ENCODE measurements around the gene LARP1.
"Not testable (repeated sequence)": the region's sequence is repeated elsewhere in the genome, so short reads cannot be mapped to it uniquely, and the experiment has no call there.

Gene LARP1

GRCh38 chr5:154735362-154735761, 19.8 kb upstream of the LARP1 start:
- DNase-seq (ENCODE audit: low read depth), result not testable (repeated sequence)

- DNase-seq (ENCODE audit: low read depth), result not testable (repeated sequence)
These were observed 18.8 kb upstream of the LARP1 start for GRCh38 chr5:154736372-154736771.

- no peak for DNase-seq (ENCODE audit: low read depth)
These were observed 17.4 kb upstream of the LARP1 start for GRCh38 chr5:154737667-154738320.

DNA sequence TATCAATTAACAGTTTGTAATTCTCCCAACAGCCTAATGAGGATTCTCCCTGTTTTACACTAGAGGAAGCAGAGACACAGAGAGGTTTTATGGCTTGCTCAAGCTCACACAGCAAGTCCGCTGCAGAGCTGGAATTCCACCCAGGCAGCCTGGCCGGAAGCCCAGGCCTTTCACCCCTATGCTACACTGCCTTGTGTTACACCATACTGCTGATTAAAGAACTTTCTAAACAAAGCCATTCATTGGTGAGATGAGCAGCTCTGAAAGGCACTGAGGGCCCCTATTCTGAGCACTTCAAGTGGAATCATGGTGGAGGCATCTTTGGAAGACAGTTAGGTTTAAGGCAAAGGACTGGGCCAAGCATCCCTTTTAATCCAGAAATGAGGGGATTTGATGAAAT, 14.7 kb upstream of the LARP1 start:
- DNase-seq (ENCODE audit: low read depth), result no peak

GRCh38 chr5:154740957-154741356, 14.2 kb upstream of the LARP1 start:
- no peak for DNase-seq (ENCODE audit: low read depth)

DNA sequence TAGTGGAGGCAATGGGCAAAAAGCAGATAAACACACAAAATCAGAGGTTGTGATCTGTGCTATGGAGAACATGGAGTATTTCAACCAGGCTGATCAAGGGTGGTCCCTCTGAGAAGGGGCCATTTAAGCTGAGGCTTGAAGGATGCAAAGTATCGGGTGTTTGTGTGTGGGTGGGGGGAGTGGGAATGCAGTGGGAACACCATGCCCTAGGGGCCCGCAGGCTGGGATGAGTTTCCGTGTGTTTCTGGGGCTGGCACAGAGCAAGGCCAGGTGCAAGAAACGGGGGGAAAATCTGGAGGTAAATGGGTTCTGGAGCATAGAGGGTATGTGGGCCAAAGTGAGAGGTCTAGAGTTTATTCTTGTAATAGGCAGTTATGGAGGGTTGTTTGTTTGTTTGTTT, 13.8 kb upstream of the LARP1 start:
- no peak for DNase-seq (ENCODE audit: low read depth)

DNA sequence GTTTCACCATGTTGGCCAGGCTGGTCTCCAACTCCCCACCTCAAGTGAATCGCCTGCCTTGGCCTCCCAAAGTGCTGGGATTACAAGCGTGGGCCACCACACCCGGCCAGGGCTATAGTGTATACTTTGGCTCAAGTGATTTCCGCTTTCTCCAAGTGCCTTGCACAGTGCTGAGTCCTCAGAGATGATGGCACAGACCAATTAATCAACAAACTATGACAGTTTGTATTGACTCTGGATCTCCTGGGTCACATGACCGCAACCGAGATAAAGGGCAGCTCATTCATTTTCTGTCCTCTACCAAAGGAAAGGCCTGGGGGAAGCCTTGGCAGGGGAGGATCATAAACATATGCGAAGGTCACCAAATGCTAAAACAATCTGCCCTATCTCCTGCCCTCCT, 11.4 kb upstream of the LARP1 start:
- no peak for DNase-seq (ENCODE audit: low read depth)

DNA sequence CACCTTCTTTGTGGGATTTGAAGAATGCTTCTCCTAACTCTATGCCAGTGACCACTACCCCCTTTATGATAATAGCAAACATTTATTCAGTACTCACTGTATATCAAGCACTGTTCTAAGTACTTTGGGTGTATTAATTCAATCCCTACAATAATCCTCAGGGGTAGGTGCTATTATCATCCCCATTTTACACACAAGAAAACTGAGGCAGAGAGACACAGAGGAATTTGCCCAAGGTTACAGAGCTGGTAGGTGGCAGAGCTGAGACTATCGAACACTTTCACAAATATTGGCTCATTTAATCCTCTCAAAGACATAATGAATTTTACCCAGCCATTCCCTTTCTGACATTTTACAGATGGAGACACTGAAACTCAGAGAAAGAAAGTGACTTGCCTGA, 9.8 kb upstream of the LARP1 start:
- no peak for DNase-seq (ENCODE audit: low read depth)

DNA sequence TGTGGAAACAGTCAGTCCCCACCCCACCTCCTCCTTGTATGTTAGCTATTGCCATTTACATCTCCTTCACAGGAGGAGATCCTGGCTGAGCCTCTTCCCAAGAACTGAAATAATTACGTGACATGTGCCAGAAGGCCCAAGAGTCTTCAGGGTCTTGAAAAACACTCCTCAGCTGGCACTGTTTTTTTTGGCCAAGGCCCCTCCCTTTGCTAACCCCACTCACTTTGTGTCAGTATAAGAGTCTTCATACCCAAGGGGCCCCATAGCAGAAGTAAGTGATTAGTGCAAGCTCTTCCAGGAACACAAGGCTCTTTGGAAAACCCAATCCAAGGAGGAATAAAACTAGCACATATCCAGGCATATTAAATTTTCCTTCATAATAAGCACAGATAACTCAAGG, 5.7 kb upstream of the LARP1 start:
- DNase-seq (ENCODE audit: low read depth), result no peak

GRCh38 chr5:154750641-154751040, 4.5 kb upstream of the LARP1 start:
- not testable (repeated sequence) for DNase-seq (ENCODE audit: low read depth)

GRCh38 chr5:154751854-154752253, 3.3 kb upstream of the LARP1 start:
- DNase-seq (ENCODE audit: low read depth), result no peak

DNA sequence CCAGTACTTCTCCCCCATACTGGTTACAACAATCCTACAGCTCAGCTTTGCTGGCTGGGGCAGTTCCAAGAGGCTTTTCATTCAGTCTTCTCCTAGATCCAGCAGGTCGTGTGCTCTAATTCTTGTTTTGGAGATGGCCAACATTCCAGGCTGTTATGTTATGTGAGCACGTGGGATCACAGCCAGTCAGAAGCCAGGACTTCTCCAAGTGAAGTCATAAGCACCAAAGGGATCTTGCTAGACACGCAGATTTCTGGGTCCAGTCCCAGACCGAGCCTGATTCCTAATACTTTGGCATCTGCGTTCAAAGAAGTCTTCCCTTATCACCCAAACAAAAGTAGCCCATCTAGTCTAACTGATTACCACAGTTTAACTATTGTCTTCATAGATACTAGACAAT, 1.4 kb upstream of the LARP1 start:
- DNase-seq (ENCODE audit: low read depth), result no peak

GRCh38 chr5:154754460-154755360, 467 bp upstream of the LARP1 start:
- DNase-seq (ENCODE audit: low read depth), result peak; percentile 100

GRCh38 chr5:154756009-154756867, 1.1 kb downstream of the LARP1 start:
- DNase-seq (ENCODE audit: low read depth), result peak; percentile 4

DNA sequence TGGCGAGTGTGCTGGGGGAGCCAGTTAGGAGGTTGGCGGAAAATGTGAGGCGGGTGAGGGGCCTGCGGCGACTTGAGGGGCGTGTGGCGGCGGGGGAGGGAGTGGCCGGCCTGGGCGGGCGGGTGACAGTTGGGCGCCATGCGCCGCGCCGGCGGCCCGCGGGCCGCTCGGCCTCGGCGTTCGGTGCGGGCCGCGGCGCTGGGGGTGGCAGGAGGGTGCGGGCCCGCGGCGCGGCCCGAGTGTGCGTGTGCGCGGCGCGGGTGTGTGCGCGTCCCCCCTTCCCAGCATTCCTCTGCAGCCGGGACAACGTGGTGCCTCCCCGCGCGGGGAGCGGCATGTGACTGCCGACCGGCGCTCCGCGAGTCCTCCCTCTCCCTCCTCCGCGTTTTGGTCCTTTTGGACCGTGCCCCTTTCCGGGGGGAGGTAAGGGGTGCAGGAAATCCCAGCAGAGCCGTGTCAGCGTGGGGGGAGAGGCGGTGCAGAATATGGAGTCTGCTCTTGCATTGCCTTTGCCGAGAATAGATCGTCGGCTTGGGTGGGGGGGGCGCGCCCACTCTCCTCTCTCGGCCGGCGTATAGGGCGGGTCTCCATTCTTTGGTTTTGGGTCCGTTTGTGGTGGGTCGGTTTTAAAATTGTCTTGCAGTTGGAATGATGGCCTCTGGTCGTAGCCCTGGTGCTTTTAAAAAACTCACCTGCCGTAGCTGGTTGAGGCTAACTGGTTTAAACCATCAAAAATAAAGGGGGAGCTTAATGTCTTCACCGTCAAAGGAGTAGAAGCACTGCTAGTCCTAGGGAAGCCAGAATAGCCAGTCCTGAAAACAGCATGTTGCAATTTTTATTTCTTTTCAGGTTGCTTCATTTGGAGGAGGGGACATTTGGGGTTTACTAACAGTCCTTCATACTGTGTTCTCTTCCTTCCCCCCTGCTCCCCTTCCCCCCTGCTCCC, 2.0 kb downstream of the LARP1 start:
- peak; percentile 56 for DNase-seq (ENCODE audit: low read depth)

- DNase-seq (ENCODE audit: low read depth), result peak; percentile 59
These were observed 2.7 kb downstream of the LARP1 start for GRCh38 chr5:154757814-154758406.

- DNase-seq (ENCODE audit: low read depth), result no peak
These were observed 3.3 kb downstream of the LARP1 start for GRCh38 chr5:154758493-154758892.

- no peak for DNase-seq (ENCODE audit: low read depth)
These were observed 3.8 kb downstream of the LARP1 start for GRCh38 chr5:154758977-154759376.

GRCh38 chr5:154759868-154760267, 4.7 kb downstream of the LARP1 start:
- DNase-seq (ENCODE audit: low read depth), result not testable (repeated sequence)

- no peak for DNase-seq (ENCODE audit: low read depth)
These were observed 6.0 kb downstream of the LARP1 start for GRCh38 chr5:154761046-154761736.
